HG02884 (cell line): Measurements from ENCODE around the gene REL.
A peak's percentile ranks its signal among the peaks of the same experiment; 100 is the strongest.

Experiments
- ATAC-seq: cut with Tn5 transposase; IDR thresholded peaks from one replicate; pipeline ENCODE4 v1.9.1; 2021; ENCODE audit warnings: mild to moderate bottlenecking, moderate library complexity; ENCODE audit not compliant: unreplicated experiment

REL gene

GRCh38 chr2:60962528-60962927, 81.2 kb downstream of the REL start:
- no peak for ATAC-seq

- ATAC-seq: no peak
Measured at GRCh38 chr2:60963190-60963589, 81.8 kb downstream of the REL start.

- ATAC-seq: no peak
Measured at GRCh38 chr2:60964651-60965498, 83.5 kb downstream of the REL start.

GRCh38 chr2:60965499-60965785, 84.1 kb downstream of the REL start:
- ATAC-seq: no peak

- ATAC-seq: peak; percentile 73
Measured at GRCh38 chr2:60966507-60967405, 85.4 kb downstream of the REL start.

- ATAC-seq: no peak
Measured at GRCh38 chr2:60972889-60973656, 91.7 kb downstream of the REL start.

- no peak for ATAC-seq
Measured at GRCh38 chr2:60973705-60974104, 92.3 kb downstream of the REL start.

GRCh38 chr2:60974652-60975051, 93.3 kb downstream of the REL start:
- ATAC-seq: no peak
